ENCODE data around the gene ZEB1. TPM values are rescaled to one million over a fixed set of nuclear protein-coding genes. Genes with fewer than 3 reads are reported as not detected.

ZEB1 gene
- polyA plus RNA-seq, 1 donor from 2014 or later = 18.0 TPM

DNA sequence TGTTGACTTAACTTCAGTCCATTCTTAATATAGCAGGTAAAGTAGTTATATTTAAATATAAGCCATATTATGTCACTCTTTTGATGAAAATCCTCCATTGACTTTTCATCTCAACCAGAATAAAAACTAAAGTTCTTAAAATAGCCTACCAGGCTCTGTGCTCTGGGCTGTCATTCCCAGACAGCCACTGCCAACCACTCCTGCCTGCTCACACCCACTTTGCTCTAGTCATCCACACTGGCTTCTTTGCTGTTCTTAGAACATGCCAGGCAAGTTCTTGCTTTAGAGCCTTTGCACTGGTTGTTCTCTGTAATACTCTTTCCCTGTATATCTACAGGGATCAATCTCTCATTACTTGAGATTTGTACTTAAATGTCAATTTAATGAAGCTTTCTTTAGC, 80.6 kb downstream of the ZEB1 start:
- H3K9me3 ChIP-seq (ENCODE audit: low read length) = no peaks in the 10 kb centered on the region
- H3K36me3 ChIP-seq (ENCODE audit: insufficient read depth, low read length) = no peaks in the 10 kb centered on the region
- H3F3A ChIP-seq (ENCODE audit: insufficient read depth, low read length, poor library complexity, severe bottlenecking) = no peaks in the 10 kb centered on the region
- no peak overlapping the region for H3K4me3 ChIP-seq (ENCODE audit: low read length)
- H3K79me2 ChIP-seq (replicated peaks; ENCODE audit: insufficient read depth, low read length) = peaks cover 16% of the 10 kb centered on the region
- H3K9ac ChIP-seq (ENCODE audit: low read length) = no peak overlapping the region
- H3K27me3 ChIP-seq (ENCODE audit: insufficient read depth, low read depth, low read length) = no peaks in the 10 kb centered on the region
- H2AFZ ChIP-seq (ENCODE audit: low read depth, low read length) = no peak overlapping the region
- TF ChIP-seq MXI1 (conservative IDR thresholded peaks at IDR 0.05; ENCODE audit: poor library complexity, severe bottlenecking) (no peak), EZH2 (IDR thresholded peaks at IDR 0.05; ENCODE audit: borderline replicate concordance, insufficient read depth, low read length, poor library complexity, severe bottlenecking) (no peak), CTCF (IDR thresholded peaks at IDR 0.05; ENCODE audit: poor library complexity, severe bottlenecking) (no peak), TAF1 (IDR thresholded peaks at IDR 0.05; ENCODE audit: low read depth) (no peak), POLR2AphosphoS5 (IDR thresholded peaks at IDR 0.05) (no peak), SMC3 (conservative IDR thresholded peaks at IDR 0.05; ENCODE audit: poor library complexity) (no peak)
- TF ChIP-seq, protein P1, sequence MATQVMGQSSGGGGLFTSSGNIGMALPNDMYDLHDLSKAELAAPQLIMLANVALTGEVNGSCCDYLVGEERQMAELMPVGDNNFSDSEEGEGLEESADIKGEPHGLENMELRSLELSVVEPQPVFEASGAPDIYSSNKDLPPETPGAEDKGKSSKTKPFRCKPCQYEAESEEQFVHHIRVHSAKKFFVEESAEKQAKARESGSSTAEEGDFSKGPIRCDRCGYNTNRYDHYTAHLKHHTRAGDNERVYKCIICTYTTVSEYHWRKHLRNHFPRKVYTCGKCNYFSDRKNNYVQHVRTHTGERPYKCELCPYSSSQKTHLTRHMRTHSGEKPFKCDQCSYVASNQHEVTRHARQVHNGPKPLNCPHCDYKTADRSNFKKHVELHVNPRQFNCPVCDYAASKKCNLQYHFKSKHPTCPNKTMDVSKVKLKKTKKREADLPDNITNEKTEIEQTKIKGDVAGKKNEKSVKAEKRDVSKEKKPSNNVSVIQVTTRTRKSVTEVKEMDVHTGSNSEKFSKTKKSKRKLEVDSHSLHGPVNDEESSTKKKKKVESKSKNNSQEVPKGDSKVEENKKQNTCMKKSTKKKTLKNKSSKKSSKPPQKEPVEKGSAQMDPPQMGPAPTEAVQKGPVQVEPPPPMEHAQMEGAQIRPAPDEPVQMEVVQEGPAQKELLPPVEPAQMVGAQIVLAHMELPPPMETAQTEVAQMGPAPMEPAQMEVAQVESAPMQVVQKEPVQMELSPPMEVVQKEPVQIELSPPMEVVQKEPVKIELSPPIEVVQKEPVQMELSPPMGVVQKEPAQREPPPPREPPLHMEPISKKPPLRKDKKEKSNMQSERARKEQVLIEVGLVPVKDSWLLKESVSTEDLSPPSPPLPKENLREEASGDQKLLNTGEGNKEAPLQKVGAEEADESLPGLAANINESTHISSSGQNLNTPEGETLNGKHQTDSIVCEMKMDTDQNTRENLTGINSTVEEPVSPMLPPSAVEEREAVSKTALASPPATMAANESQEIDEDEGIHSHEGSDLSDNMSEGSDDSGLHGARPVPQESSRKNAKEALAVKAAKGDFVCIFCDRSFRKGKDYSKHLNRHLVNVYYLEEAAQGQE (IDR thresholded peaks at IDR 0.05; ENCODE audit: borderline replicate concordance) = no peak
- no peak overlapping the region for H3K27ac ChIP-seq (ENCODE audit: low read length)
- no peak overlapping the region for H3K4me2 ChIP-seq (ENCODE audit: low read length)
- no peaks in the 10 kb centered on the region for H4K20me1 ChIP-seq (ENCODE audit: insufficient read depth)
- H3K9me2 ChIP-seq (ENCODE audit: insufficient read depth, low read length) = no peaks in the 10 kb centered on the region

GRCh38 chr10:31401287-31401686, 82.3 kb downstream of the ZEB1 start:
- H3K36me3 ChIP-seq (ENCODE audit: insufficient read depth, low read length) = no peaks in the 10 kb centered on the region
- no peak overlapping the region for H2AFZ ChIP-seq (ENCODE audit: low read depth, low read length)
- H3K9ac ChIP-seq (ENCODE audit: low read length) = no peak overlapping the region
- H3F3A ChIP-seq (ENCODE audit: insufficient read depth, low read length, poor library complexity, severe bottlenecking) = no peaks in the 10 kb centered on the region
- no peaks in the 10 kb centered on the region for H3K27me3 ChIP-seq (ENCODE audit: insufficient read depth, low read depth, low read length)
- H3K4me2 ChIP-seq (ENCODE audit: low read length) = no peak overlapping the region
- H3K79me2 ChIP-seq (replicated peaks; ENCODE audit: insufficient read depth, low read length) = peaks cover 16% of the 10 kb centered on the region
- H3K9me3 ChIP-seq (ENCODE audit: low read length) = no peaks in the 10 kb centered on the region
- H3K9me2 ChIP-seq (ENCODE audit: insufficient read depth, low read length) = no peaks in the 10 kb centered on the region
- no peak overlapping the region for H3K27ac ChIP-seq (ENCODE audit: low read length)
- TF ChIP-seq POLR2AphosphoS5 (IDR thresholded peaks at IDR 0.05) (no peak), RAD21 (conservative IDR thresholded peaks at IDR 0.05) (no peak), CTCF (IDR thresholded peaks at IDR 0.05; ENCODE audit: poor library complexity, severe bottlenecking) (no peak), SMC3 (conservative IDR thresholded peaks at IDR 0.05; ENCODE audit: poor library complexity) (no peak), EZH2 (IDR thresholded peaks at IDR 0.05; ENCODE audit: borderline replicate concordance, insufficient read depth, low read length, poor library complexity, severe bottlenecking) (no peak), TAF1 (IDR thresholded peaks at IDR 0.05; ENCODE audit: low read depth) (no peak), MXI1 (conservative IDR thresholded peaks at IDR 0.05; ENCODE audit: poor library complexity, severe bottlenecking) (no peak), EP300 (conservative IDR thresholded peaks at IDR 0.05; ENCODE audit: poor library complexity, severe bottlenecking) (no peak)
- TF ChIP-seq, protein P1 (IDR thresholded peaks at IDR 0.05; ENCODE audit: borderline replicate concordance) = no peak
- no peak overlapping the region for H3K4me3 ChIP-seq (ENCODE audit: low read length)
- no peaks in the 10 kb centered on the region for H4K20me1 ChIP-seq (ENCODE audit: insufficient read depth)

Measured in neural cell (in vitro differentiated cells).